HG03354 (cell line): ENCODE results near the gene CDC73.
A peak's percentile ranks its signal among the peaks of the same experiment; 100 is the strongest.

Experiments used
- ATAC-seq: cut with Tn5 transposase; IDR thresholded peaks from one replicate; pipeline ENCODE4 v1.9.1; 2021; ENCODE audit warnings: mild to moderate bottlenecking; ENCODE audit not compliant: unreplicated experiment, poor library complexity, severe bottlenecking

CDC73 gene

GRCh38 chr1:193121616-193122593 lies at the start of gene CDC73:
CDC73 (plus strand) TSS chr1:193122031; CDS start chr1:193122201, 170 bp downstream.
- ATAC-seq: peak; percentile 95

DNA sequence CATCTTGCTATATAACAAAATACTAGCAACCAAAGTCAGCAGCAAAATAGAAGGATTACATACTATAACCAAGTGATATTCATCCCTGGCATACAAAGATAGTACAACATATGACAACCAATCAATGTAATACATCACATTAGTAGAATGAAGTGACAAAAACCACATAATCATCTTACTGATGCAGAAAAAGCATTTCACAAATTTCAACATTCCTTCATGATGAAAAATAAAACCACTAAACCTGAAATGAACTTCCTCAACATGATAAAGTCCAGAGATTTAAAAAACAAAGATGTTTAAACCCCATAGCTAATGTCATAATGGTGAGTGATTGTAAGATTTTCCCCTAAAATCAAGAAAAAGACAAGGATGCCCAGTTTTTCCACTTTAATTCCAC lies 43.8 kb upstream of the CDC73 start:
- no peak for ATAC-seq

DNA sequence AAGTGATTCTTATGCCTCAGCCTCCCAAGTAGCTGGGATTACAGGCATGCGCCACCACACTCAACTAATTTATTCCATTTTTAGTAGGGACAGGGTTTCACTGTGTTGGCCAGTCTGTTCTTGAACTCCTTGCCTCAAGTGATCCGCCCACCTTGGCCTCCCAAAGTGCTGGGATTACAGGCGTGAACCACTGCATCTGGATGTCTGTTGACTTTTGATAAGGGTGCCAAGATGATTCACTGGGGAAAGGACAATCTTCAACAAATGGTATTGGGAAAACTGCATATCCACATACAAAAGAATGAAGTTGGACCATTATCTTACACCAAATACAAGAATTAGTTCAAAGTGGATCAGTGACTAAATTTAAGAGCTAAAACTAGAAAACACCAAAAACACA lies 42.6 kb upstream of the CDC73 start:
- ATAC-seq: no peak

GRCh38 chr1:193083365-193084088 lies 38.3 kb upstream of the CDC73 start:
- ATAC-seq: peak; percentile 94

DNA sequence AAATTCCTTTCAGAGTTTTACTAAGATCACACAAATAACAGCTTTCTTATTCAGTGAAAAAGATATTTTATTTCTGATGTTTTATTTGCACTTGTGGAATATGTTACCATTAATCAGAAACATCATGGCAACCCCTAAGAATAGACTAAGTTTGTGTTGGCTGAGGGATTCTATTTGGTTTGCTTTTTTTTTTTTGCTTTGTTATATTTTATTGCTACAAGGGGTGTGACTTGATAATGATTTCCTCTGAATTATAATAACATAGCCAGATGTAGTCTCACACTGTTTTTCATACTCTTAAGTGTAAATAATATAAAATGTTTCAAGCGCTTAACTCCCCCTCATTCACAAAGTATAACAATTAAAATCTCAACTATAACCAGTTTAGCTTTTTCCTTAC lies 36.6 kb upstream of the CDC73 start:
- ATAC-seq: no peak

DNA sequence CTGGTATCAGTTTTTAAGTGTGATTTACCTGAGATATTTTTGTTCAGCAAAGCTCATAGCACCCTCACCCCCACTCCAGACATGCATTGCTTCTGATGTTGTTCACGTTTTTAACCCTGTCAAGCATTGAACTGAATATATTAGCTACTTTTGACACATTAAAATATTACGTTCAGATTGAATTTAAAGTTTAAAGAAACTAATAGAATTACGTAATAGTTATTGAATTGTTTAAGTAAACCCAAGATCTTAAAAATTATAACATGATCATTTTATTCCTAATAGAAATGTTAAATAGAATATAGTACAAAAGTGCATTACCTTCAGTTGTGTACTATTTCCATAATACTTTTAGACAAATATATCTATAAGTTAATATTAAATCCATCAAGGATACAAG lies 35.5 kb upstream of the CDC73 start:
- ATAC-seq: no peak

GRCh38 chr1:193087893-193088292 lies 33.9 kb upstream of the CDC73 start:
- ATAC-seq: no peak

DNA sequence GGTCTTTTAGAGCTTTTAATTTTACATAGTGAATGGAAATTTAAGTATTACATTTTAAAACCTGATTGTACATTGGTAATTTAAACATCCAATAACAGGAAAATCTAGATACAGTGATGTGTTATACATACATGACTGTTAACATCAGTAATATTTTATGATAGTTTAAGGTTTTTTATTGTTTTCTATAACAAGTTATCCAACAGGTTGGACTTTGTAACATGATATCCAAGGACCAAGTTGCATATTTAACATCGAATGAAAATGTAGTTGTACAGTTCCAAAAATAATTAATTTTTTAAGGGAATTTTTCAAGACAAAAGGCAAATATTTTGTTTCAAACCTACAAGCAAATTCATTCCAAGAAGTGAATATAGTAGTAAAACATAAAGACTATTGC lies 31.0 kb upstream of the CDC73 start:
- no peak for ATAC-seq

DNA sequence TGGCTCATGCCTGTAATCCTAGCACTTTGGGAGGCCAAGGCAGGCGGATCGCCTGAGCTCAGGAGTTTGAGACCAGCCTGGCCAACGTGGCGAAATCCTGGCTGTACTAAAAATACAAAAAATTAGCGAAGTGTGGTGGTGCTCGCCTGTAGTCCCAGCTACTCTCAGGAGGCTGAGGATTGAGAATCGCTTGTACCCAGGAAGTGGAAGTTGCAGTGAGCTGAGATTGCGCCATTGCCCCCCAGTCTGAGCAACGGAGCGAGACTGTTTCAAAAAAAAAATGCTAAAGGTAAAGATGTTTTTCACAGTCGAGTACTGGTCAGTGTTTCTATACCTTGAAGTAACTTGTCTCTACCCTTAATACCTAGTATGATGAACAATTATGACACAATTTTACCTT lies 27.7 kb upstream of the CDC73 start:
- no peak for ATAC-seq

DNA sequence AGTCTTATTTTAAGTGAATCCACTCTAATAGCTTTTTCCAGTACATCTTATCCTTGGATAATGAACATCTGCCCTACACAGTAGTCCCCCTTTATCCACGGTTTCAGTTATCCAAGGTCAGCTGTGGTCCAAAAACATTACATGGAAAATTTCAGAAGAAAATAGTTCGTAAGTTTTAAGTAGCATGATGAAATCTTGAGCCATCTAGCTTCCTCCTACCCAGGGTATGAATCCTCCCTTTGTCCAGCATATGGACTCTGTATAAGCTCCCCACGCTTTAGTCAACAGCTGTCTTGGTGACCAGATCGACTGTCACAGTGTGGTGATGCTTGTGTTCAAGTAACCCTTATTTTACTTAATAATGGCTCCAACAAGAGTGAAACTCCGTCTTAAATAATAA lies 19.2 kb upstream of the CDC73 start:
- ATAC-seq: no peak

GRCh38 chr1:193103759-193104501 lies 17.9 kb upstream of the CDC73 start:
- peak; percentile 0 for ATAC-seq

DNA sequence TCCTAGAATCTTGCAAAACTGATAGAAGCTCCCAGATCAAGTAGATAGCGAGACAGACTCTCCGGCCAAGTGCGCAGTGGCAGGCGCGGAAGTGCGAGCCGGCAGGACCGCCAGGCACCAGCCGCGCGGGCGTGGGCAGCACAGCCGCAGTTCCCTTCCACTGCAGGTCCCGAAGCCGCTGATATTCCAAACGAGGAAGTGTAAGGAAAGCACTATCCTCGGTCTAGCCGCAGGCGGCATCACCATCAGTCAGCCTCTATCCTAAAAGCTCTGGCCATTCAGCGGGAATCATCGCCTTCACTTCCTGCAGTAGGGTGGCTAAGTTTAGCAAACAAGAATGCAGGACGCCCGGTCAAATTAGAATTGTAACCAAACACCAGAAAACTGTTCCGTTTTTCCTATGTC lies 17.3 kb upstream of the CDC73 start:
- ATAC-seq: peak; percentile 42

DNA sequence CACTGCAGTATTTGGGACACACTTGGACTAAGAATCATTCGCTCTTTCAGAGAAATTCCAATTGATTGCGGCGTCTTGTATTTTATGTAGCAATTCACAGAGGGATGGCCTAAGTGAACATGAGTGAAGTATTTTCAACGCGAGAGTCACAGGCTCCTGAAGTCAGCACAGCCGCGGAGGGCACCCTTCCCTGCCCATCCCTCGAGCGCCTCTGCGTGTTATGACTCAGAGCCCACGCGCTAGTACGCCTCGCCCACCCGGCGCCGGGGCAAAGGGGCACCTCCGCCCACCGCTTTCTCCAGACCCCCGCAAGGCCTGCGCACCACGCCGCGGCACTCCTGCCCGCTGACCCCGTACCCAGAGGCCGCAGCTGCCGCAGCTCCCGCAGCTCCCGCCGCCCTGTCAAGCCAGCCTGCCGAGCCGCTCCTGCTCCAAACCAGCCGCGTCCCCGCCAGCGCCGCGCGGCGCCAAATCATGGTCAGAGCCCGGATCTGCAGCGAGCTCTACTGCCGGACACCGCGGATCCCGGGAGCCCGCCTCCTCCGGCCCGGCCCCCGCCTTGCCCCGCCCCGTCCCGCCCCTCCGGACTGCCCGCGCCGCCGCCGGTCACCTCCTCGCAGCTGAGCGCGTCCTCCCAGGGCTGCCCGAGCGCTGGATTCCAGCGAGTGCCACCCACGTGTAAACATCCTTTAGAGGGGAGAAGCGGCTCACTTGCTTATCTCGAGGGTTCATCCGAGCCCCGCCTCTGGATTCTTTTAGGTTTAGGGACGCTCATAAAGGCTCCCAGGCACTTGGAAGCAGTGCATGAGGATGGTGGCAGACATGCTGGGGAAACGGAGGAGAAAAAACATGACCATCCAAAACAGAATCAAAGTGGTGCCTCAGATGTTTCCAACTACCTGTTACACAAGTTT lies 16.7 kb upstream of the CDC73 start, which contains the start of gene GLRX2:
Gene GLRX2 (minus strand): TSS at position 508 of the 914 bp plus-strand sequence. CDS start 32 bp downstream, at position 476.
- peak; percentile 89 for ATAC-seq

DNA sequence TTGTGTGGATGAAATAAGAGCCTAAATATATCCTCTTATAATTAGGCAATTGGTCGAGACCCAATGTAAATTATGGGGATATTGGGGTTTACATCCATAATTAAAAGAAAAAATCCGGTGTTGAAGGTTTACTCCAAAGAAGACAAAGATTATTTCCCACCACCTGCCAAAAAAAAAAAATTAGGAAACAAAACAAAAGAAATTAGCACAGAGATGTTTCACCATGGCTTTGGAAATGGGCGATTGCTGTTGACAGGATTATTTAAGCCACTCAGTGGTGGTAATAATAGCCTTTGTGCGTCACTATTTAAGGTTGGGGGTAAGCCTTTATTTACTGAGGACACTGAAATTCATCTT lies 16.0 kb upstream of the CDC73 start:
- no peak for ATAC-seq

DNA sequence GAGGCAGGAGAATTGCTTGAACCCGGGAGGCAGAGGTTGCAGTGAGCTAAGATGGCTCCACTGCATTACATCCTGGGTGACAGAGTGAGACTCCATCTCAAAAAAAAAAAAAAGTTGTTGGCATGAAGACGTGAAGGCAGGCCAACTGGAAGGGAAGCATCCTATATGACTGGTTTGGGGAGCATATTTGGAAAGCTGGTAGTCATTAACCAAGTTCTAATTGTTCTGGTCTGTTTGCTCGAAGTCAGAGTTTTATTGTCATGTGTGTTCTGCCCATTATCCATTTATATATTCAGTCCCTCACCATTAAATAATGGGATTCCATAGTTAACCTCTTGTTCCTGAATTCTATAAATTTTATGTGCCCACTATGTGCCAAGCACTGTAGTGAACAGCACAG lies 13.4 kb upstream of the CDC73 start:
- no peak for ATAC-seq

DNA sequence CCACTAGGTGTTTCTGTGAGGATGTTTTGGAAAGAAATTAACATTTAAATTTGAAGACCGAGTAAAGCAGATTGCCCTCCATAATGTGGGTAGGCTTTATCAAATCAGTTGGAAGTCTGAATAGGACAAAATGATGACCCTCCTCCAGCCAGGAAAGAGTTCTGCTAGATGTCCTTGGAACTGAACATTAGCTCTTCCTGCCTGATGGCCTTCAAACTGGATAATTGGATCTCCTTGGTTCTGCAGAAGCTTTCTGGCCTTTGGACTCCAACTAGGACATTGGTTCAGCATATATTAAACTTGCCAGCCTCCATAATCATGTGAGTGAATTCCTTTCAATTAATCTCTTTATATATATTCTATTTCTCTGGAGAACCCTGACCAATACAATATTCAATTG lies 12.2 kb upstream of the CDC73 start:
- ATAC-seq: no peak

DNA sequence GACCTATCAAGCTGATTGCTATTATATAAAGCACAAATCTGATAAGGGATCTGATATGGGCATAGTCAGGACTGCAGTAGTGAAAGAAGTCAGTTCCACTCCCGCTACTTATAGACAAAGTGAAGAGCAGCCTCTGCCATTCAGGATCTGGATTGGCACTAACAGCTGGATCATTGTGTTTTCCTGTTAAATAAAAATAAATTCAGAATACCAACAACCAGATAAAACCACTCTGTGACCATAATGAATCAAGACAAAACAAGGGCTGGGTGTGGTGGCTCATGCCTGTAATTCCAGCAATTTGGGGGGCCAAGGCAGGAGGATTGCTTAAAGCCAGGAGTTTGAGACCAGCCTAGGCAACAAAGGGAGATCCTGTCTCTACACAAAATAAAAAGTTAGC lies 11.6 kb upstream of the CDC73 start:
- ATAC-seq: no peak

DNA sequence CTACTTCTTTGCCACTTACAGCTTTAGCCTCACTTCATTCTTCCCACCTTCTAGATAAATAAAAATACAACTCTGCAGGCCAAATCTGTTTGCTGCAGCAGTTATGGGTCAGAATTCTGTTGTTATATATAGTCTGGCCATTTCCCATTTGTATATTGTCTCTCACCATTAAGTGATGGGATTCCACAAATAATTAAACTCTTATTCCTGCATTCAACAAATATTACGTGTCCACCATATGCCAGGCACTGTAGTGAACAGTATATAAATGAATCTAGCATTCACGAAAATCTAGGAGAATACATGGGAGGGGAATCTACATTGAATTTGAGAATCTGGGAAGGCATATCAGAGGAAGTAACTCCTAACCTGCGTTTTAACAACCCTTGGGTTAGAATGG lies 11.0 kb upstream of the CDC73 start:
- ATAC-seq: no peak

DNA sequence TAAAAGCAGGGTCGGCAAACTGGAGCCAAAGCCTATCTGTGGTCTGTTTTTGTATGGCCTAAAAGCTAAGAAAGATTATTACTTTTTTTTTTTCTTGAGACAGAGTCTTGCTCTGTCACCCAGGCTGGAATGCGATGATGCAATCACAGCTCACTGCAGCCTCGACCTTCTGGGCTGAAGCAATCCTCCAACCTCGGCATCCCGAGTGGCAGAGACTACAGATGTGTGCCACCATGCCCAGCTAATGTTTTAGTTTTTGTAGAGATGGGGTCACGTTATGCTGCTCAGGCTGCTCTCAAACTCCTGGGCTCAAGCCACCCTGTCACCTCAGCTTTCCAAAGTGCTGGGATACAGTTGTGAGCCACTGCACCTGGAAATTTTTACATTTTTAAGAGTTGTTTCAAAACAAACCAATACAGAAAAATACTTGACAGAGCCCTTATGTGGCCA lies 10.2 kb upstream of the CDC73 start:
- ATAC-seq: no peak
